H9 (cell line): Measurements from ENCODE around the gene LEPROT. TPM values are rescaled to one million over a fixed set of nuclear protein-coding genes. Genes with fewer than 3 reads are reported as not detected.

Experiments
- DNase-seq: peaks from one replicate; pipeline ENCODE4 v3.0.0-alpha.2; 2017
- H2AFZ ChIP-seq: one replicate; pipeline ENCODE4 v1.6.1; 2013; ENCODE audit warnings: mild to moderate bottlenecking, low read length, control low read depth, moderate library complexity
- H2AK5ac ChIP-seq: 2 replicates; pipeline ENCODE4 v1.6.1; 2013; ENCODE audit warnings: low read length, control low read depth, mixed read lengths; ENCODE audit not compliant: insufficient read length
- H2BK120ac ChIP-seq: one replicate; pipeline ENCODE4 v1.6.1; 2013; ENCODE audit warnings: low read depth, mild to moderate bottlenecking, low read length, control low read depth, inconsistent platforms; ENCODE audit not compliant: poor library complexity, severe bottlenecking
- H2BK12ac ChIP-seq: 2 replicates; pipeline ENCODE4 v1.6.1; 2013; ENCODE audit warnings: low read length, control low read depth, mixed read lengths, low read depth; ENCODE audit not compliant: insufficient read length
- H2BK15ac ChIP-seq: 2 replicates; pipeline ENCODE4 v1.6.1; 2013; ENCODE audit warnings: low read depth, low read length, control low read depth
- H2BK20ac ChIP-seq: one replicate; pipeline ENCODE4 v1.6.1; 2013; ENCODE audit warnings: low read depth, mild to moderate bottlenecking, low read length, control low read depth, inconsistent platforms; ENCODE audit not compliant: poor library complexity, severe bottlenecking
- H2BK5ac ChIP-seq: 2 replicates; pipeline ENCODE4 v1.6.1; 2013; ENCODE audit warnings: low read length, control low read depth, mixed read lengths; ENCODE audit not compliant: insufficient read length
- H3K14ac ChIP-seq: 2 replicates; pipeline ENCODE4 v1.6.1; 2013; ENCODE audit warnings: low read length, control low read depth; ENCODE audit not compliant: insufficient read depth
- H3K18ac ChIP-seq: 2 replicates; pipeline ENCODE4 v1.6.1; 2013; ENCODE audit warnings: low read depth, mild to moderate bottlenecking, mixed read lengths, low read length, control low read depth; ENCODE audit not compliant: insufficient read length
- H3K23ac ChIP-seq: 2 replicates; pipeline ENCODE4 v1.6.1; 2013; ENCODE audit warnings: low read length, control low read depth, mixed read lengths, low read depth; ENCODE audit not compliant: insufficient read length
- H3K23me2 ChIP-seq: 2 replicates; pipeline ENCODE4 v1.6.1; 2013; ENCODE audit warnings: low read depth, mild to moderate bottlenecking, mixed read lengths, low read length, control low read depth; ENCODE audit not compliant: insufficient read length, poor library complexity, severe bottlenecking
- H3K27ac ChIP-seq: 2 replicates; pipeline ENCODE4 v1.5.1; 2013; ENCODE audit warnings: low read length, control low read depth, mixed read lengths, low read depth; ENCODE audit not compliant: insufficient read length
- H3K27me3 ChIP-seq: 2 replicates; pipeline ENCODE4 v1.6.1; 2013; ENCODE audit warnings: low read length, control low read depth, inconsistent platforms; ENCODE audit not compliant: insufficient read depth
- H3K4ac ChIP-seq: 2 replicates; pipeline ENCODE4 v1.6.1; 2013; ENCODE audit warnings: low read depth, mild to moderate bottlenecking, control low read depth, inconsistent platforms, low read length, moderate library complexity
- H3K4me1 ChIP-seq: 2 replicates; pipeline ENCODE4 v1.6.1; 2013; ENCODE audit warnings: low read length, control low read depth, inconsistent platforms; ENCODE audit not compliant: insufficient read depth
- H3K4me2 ChIP-seq: 2 replicates; pipeline ENCODE4 v1.6.1; 2013; ENCODE audit warnings: low read length, control low read depth, mixed read lengths; ENCODE audit not compliant: insufficient read length, insufficient read depth
- H3K56ac ChIP-seq: 2 replicates; pipeline ENCODE4 v1.6.1; 2013; ENCODE audit warnings: low read depth, mild to moderate bottlenecking, mixed read lengths, low read length, control low read depth; ENCODE audit not compliant: insufficient read length
- H3K79me1 ChIP-seq: 2 replicates; pipeline ENCODE4 v1.6.1; 2013; ENCODE audit warnings: low read depth, mild to moderate bottlenecking, moderate library complexity, low read length, control low read depth, inconsistent platforms; ENCODE audit not compliant: insufficient read depth, poor library complexity, severe bottlenecking
- H3K79me2 ChIP-seq: 2 replicates; pipeline ENCODE4 v1.6.1; 2013; ENCODE audit warnings: low read length, control low read depth, inconsistent platforms; ENCODE audit not compliant: insufficient read depth
- H3K9ac ChIP-seq: 2 replicates; pipeline ENCODE4 v1.6.1; 2013; ENCODE audit warnings: low read length, control low read depth, mixed read lengths; ENCODE audit not compliant: insufficient read length; ENCODE audit errors: extremely low read depth
- H3K9me3 ChIP-seq: one replicate; pipeline ENCODE4 v1.6.1; 2013; ENCODE audit warnings: low read depth, low read length, inconsistent platforms; ENCODE audit not compliant: control insufficient read depth
- H3T11ph ChIP-seq: one replicate; pipeline ENCODE4 v1.6.1; 2013; ENCODE audit warnings: mild to moderate bottlenecking, low read length, control low read depth, inconsistent platforms
- H4K20me1 ChIP-seq: one replicate; pipeline ENCODE4 v1.6.1; 2013; ENCODE audit not compliant: control insufficient read depth, insufficient read length, insufficient read depth
- H4K5ac ChIP-seq: 2 replicates; pipeline ENCODE4 v1.6.1; 2013; ENCODE audit warnings: low read depth, mild to moderate bottlenecking, mixed read lengths, low read length, control low read depth; ENCODE audit not compliant: insufficient read length
- H4K8ac ChIP-seq: replicated peaks from 2 replicates; pipeline ENCODE4 v1.6.1; 2013; ENCODE audit warnings: low read length, control low read depth, mixed read lengths, low read depth; ENCODE audit not compliant: insufficient read length
- H4K91ac ChIP-seq: 2 replicates; pipeline ENCODE4 v1.6.1; 2013; ENCODE audit warnings: low read depth, mild to moderate bottlenecking, moderate library complexity, mixed read lengths, low read length, control low read depth; ENCODE audit not compliant: insufficient read length
- H3K27ac Mint-ChIP-seq, 3 experiments: 2 replicates in 2 of 3; 3 replicates in 1 of 3; pipeline ENCODE4 v1.8.0; 2020 to 2021; ENCODE audit warnings: mixed read lengths in 3 of 3, mild to moderate bottlenecking in 1 of 3, moderate library complexity in 1 of 3
- H3K27me3 Mint-ChIP-seq: 2 replicates; pipeline ENCODE4 v1.8.0; 2021; ENCODE audit warnings: low read depth, mild to moderate bottlenecking, moderate library complexity, mixed read lengths
- H3K36me3 Mint-ChIP-seq, 3 experiments: 2 replicates in 2 of 3; 3 replicates in 1 of 3; pipeline ENCODE4 v1.8.0; 2020 to 2021; ENCODE audit warnings: low read depth in 3 of 3, mixed read lengths in 3 of 3; ENCODE audit not compliant: insufficient read depth in 1 of 3
- H3K4me1 Mint-ChIP-seq, 2 experiments: 2 replicates each; pipeline ENCODE4 v1.8.0; 2020; ENCODE audit warnings: mixed read lengths in 2 of 2
- H3K4me3 Mint-ChIP-seq, 2 experiments: 2 replicates in 1 of 2; 3 replicates in 1 of 2; pipeline ENCODE4 v1.8.0; 2020 to 2021; ENCODE audit warnings: mild to moderate bottlenecking in 2 of 2, mixed read lengths in 2 of 2, moderate library complexity in 1 of 2
- H3K9me3 Mint-ChIP-seq, 2 experiments: 2 replicates in 1 of 2; 3 replicates in 1 of 2; pipeline ENCODE4 v1.8.0; 2020; ENCODE audit warnings: mild to moderate bottlenecking in 2 of 2, mixed read lengths in 2 of 2, moderate library complexity in 1 of 2
- CTCF ChIP-seq: fragments of 200-600 bp; sonication (generic); conservative IDR thresholded peaks from 3 replicates; pipeline ENCODE4 v1.8.0; 2021; ENCODE audit warnings: antibody characterized with exemption, mild to moderate bottlenecking
- WGBS: extraction: QIAGEN DNeasy Blood & Tissue Kit; methylation state at CpG from one replicate; pipeline ENCODE4 v1.1.7; 2013; ENCODE audit warnings: missing lambda C conversion rate, low lambda C conversion rate, mixed read lengths; ENCODE audit not compliant: insufficient read length; ENCODE audit errors: extremely low coverage; 5-methylcytosine and 5-hydroxymethylcytosine counted together
- total RNA-seq: library from RNA; stranded (reverse); gene quantifications from 2 replicates; pipeline ENCODE4 v1.2.1, GENCODE V29; 2021

Gene LEPROT
- total RNA-seq, 1 experiment from 2014 or later: 32.6 TPM

DNA sequence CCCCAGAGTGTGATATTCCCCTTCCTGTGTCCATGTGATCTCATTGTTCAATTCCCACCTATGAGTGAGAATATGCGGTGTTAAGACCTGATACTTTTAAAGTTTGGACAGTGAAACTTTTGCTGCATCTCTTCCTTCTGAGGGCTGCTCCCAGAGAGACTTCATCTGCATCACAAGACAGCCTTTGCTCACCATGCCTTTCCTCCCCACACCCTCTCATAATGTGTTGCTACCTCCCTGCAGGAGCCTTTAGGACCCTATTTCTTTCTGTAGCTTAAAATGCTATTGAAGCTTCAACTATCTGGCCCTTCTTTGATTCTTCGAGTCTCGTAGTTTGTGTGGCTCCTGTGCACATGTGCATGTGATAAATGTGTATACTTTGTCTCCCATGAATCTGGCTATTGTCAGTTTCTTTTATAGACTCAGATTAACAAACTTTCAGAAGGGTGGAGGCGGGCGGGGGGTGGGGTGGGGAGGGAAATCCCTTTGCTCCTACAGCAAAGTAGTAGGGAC, 23.7 kb downstream of the LEPROT start:
- no peak overlapping the region for H2AK5ac ChIP-seq
- no peaks in the 10 kb centered on the region for H3K79me2 ChIP-seq
- Mint-ChIP-seq H3K27ac (peak overlapping the region in 2 of 3 experiments; percentile 73 to 80; a peak in 2 of 7 replicates), H3K4me3 (peak overlapping the region; percentile 19 to 63; a peak in 3 of 5 replicates), H3K9me3 (peaks cover 12 to 14% of the 10 kb centered on the region in 2 experiments), H3K27me3 (0 out of 2 replicates have a peak, but pooled peaks cover 2% of the 10 kb centered on the region), H3K4me1 (peaks cover 37 to 41% of the 10 kb centered on the region in 2 experiments), H3K36me3 (peaks cover 0 to 20% (median 7%) of the 10 kb centered on the region in 3 experiments; a peak in 4 of 7 replicates)
- H3K4me2 ChIP-seq: no peak overlapping the region
- no peak overlapping the region for H3K14ac ChIP-seq
- H4K8ac ChIP-seq: no peak overlapping the region
- no peak overlapping the region for H2BK5ac ChIP-seq
- H2BK20ac ChIP-seq: no peak overlapping the region
- no peak overlapping the region for H2BK12ac ChIP-seq
- H2AFZ ChIP-seq: no peak overlapping the region
- no peak overlapping the region for H3K18ac ChIP-seq
- no peak overlapping the region for H2BK120ac ChIP-seq
- H3K27ac ChIP-seq: no peak overlapping the region
- H3T11ph ChIP-seq: no peak overlapping the region
- no peaks in the 10 kb centered on the region for H3K9me3 ChIP-seq
- no CpG with 5 or more reads among the region's 5 CpGs for WGBS
- no peak overlapping the region for H3K4ac ChIP-seq
- no peak overlapping the region for H4K91ac ChIP-seq
- TF ChIP-seq CTCF: no peak
- H4K5ac ChIP-seq: no peak overlapping the region
- H3K79me1 ChIP-seq: no peaks in the 10 kb centered on the region
- DNase-seq: no peak
- H3K4me1 ChIP-seq: peaks cover 5% of the 10 kb centered on the region; the same call in 1 of the 2 replicates
- no peaks in the 10 kb centered on the region for H3K27me3 ChIP-seq
- no peak overlapping the region for H3K56ac ChIP-seq
- H2BK15ac ChIP-seq: no peak overlapping the region
- no peak overlapping the region for H3K9ac ChIP-seq
- H3K23ac ChIP-seq: no peak overlapping the region
- no peaks in the 10 kb centered on the region for H4K20me1 ChIP-seq
- H3K23me2 ChIP-seq: no peaks in the 10 kb centered on the region
